Endothelial cell of umbilical vein (primary cell): ENCODE data around the gene UBE2F. TPM values are rescaled to one million over a fixed set of nuclear protein-coding genes. Genes with fewer than 3 reads are reported as not detected.

Experiments
- BruUV-seq: library from RNA; stranded (reverse); fragments of 400-500 nt; replicated peaks from 2 replicates; lab custom pipeline; 2021; lab: Mats Ljungman, UMichigan
- CTCF ChIA-PET: fragments of 300-600, 350-600 bp; sonication (Branson Sonifier 250); formaldehyde crosslinking; loops from one replicate; lab custom pipeline; 2021; ENCODE audit warnings: antibody characterized with exemption, inconsistent platforms; lab: Charles Lee
- POLR2A ChIA-PET: fragments of 300-600, 350-600 bp; sonication (Branson Sonifier 250); formaldehyde crosslinking; loops from one replicate; lab custom pipeline; 2021; ENCODE audit warnings: antibody characterized with exemption, inconsistent platforms; lab: Charles Lee
- DNase-seq: peaks from one replicate; pipeline ENCODE4 v3.0.0-alpha.2; 2011; ENCODE audit warnings: low read depth, low spot score
- FAIRE-seq: peaks from 2 replicates; lab custom pipeline; 2011; peaks lifted over from hg19 to GRCh38; lab: Jason Lieb, UNC
- H2AFZ ChIP-seq: 2 replicates; pipeline ENCODE4 v1.6.0; 2012; ENCODE audit warnings: low read depth, low read length, control low read depth, inconsistent platforms
- H3K27ac ChIP-seq: 2 replicates; pipeline ENCODE4 v1.5.1; 2011; ENCODE audit warnings: low read depth, mild to moderate bottlenecking, control low read depth, low read length, moderate library complexity; ENCODE audit not compliant: insufficient read depth
- H3K27me3 ChIP-seq, 2 experiments: 2 replicates each; pipeline versions ENCODE4 v1.6.0 to v1.6.1; 2011; ENCODE audit warnings: low read length in 2 of 2, mixed read lengths in 1 of 2; ENCODE audit not compliant: control insufficient read depth in 2 of 2, insufficient read depth in 2 of 2
- H3K36me3 ChIP-seq, 2 experiments: 2 replicates in 1 of 2; 3 replicates in 1 of 2; pipeline ENCODE4 v1.5.1; 2011; ENCODE audit warnings: low read length in 2 of 2, mild to moderate bottlenecking in 1 of 2, moderate library complexity in 1 of 2; ENCODE audit not compliant: control insufficient read depth in 2 of 2, insufficient read depth in 2 of 2; ENCODE audit errors: extremely low read depth in 1 of 2
- H3K4me1 ChIP-seq: 3 replicates; pipeline ENCODE4 v1.5.1; 2011; ENCODE audit warnings: mild to moderate bottlenecking, low read length; ENCODE audit not compliant: control insufficient read depth, insufficient read depth; ENCODE audit errors: extremely low read depth
- H3K4me2 ChIP-seq: 2 replicates; pipeline ENCODE4 v1.6.1; 2011; ENCODE audit warnings: low read length, control low read depth, mixed read lengths; ENCODE audit not compliant: insufficient read depth
- H3K4me3 ChIP-seq, 3 experiments: fragments of 200-600 bp in 1 of 3; sonication (generic), shearing (Covaris generic) in 1 of 3; replicated peaks in 1 of 3; 2 replicates each; pipeline ENCODE4 v1.5.1; 2011 to 2016; ENCODE audit warnings: control low read depth in 3 of 3, low read length in 3 of 3, mild to moderate bottlenecking in 2 of 3, inconsistent platforms in 1 of 3, low read depth in 1 of 3, moderate library complexity in 1 of 3; ENCODE audit not compliant: insufficient read depth in 1 of 3
- H3K79me2 ChIP-seq: 2 replicates; pipeline ENCODE4 v1.6.0; 2012; ENCODE audit warnings: low read length, inconsistent platforms; ENCODE audit not compliant: control insufficient read depth, insufficient read depth
- H3K9ac ChIP-seq: replicated peaks from 2 replicates; pipeline ENCODE3; 2011; ENCODE audit warnings: low read length, control low read depth; ENCODE audit not compliant: insufficient read depth; ENCODE audit errors: extremely low read depth
- H3K9me1 ChIP-seq: replicated peaks from 3 replicates; pipeline ENCODE4 v1.6.0; 2011; ENCODE audit warnings: mild to moderate bottlenecking, low read length; ENCODE audit not compliant: control insufficient read depth, insufficient read depth; ENCODE audit errors: extremely low read depth
- H3K9me3 ChIP-seq: replicated peaks from 2 replicates; pipeline ENCODE4 v1.5.1; 2012; ENCODE audit warnings: low read length, inconsistent platforms; ENCODE audit not compliant: control insufficient read depth, insufficient read depth
- H4K20me1 ChIP-seq: replicated peaks from 2 replicates; pipeline ENCODE3; 2011; ENCODE audit warnings: mild to moderate bottlenecking, low read length; ENCODE audit not compliant: control insufficient read depth, insufficient read depth; ENCODE audit errors: extremely low read depth
- EZH2 ChIP-seq: IDR thresholded peaks from 2 replicates; pipeline ENCODE4 v1.6.1; 2012; ENCODE audit warnings: borderline replicate concordance, low read depth, mild to moderate bottlenecking, moderate library complexity, low read length, inconsistent platforms; ENCODE audit not compliant: severe bottlenecking
- FOS ChIP-seq: IDR thresholded peaks from 2 replicates; pipeline ENCODE4 v1.6.1; 2011; ENCODE audit warnings: mild to moderate bottlenecking, low read length, moderate library complexity, borderline replicate concordance; ENCODE audit not compliant: insufficient read depth
- GATA2 ChIP-seq: IDR thresholded peaks from 2 replicates; pipeline ENCODE4 v1.7.0; 2011; ENCODE audit warnings: low read depth, mild to moderate bottlenecking, moderate library complexity, mixed read lengths, low read length; ENCODE audit not compliant: insufficient read length, insufficient read depth
- JUN ChIP-seq: IDR thresholded peaks from 2 replicates; pipeline ENCODE4 v1.6.1; 2011; ENCODE audit warnings: borderline replicate concordance, low read depth; ENCODE audit not compliant: insufficient read length, insufficient read depth
- MYC ChIP-seq: IDR thresholded peaks from one replicate; pipeline ENCODE4 v1.6.1; 2011; ENCODE audit warnings: mild to moderate bottlenecking, low read depth, low read length
- POLR2A ChIP-seq: IDR thresholded peaks from 2 replicates; pipeline ENCODE4 v1.6.1; 2012; ENCODE audit warnings: low read depth, mild to moderate bottlenecking, control low read depth, low read length
- POLR2AphosphoS5 ChIP-seq: IDR thresholded peaks from 2 replicates; pipeline ENCODE4 v1.6.1; 2012; ENCODE audit warnings: low read depth, mild to moderate bottlenecking, control low read depth, low read length, moderate library complexity; ENCODE audit not compliant: insufficient read depth
- dilution Hi-C: fragments of 300-500 bp; cut with MboI; formaldehyde crosslinking; loops from one replicate; pipeline ENCODE4 v1.15.0; 2019; ENCODE audit warnings: low sequenced_read_pairs; ENCODE audit not compliant: extremely low pct_ligation_motif_present
- intact Hi-C: fragments of 100-400 bp; cut with micrococcal nuclease; formaldehyde crosslinking; loops from one replicate; pipeline ENCODE4 v1.10.0; 2022
- polyA plus RNA-seq, 4 experiments: library from polyadenylated mRNA; depleted of rRNA in 3 of 4; stranded (reverse) in 3 of 4; unstranded in 1 of 4; fragments of >200 nt; gene quantifications; 2 replicates each; pipeline versions ENCODE4 v1.2.1 to v1.2.3, GENCODE V29; 2011 to 2012; ENCODE audit warnings: missing spikeins in 1 of 4
- total RNA-seq: library from RNA; stranded (reverse); gene quantifications from 2 replicates; pipeline ENCODE4 v1.2.3, GENCODE V29; 2021
- TF ChIP-seq, protein P1 (sequence below): IDR thresholded peaks from 2 replicates; pipeline ENCODE4 v1.6.1; 2011; ENCODE audit not compliant: insufficient read depth, insufficient read length
- TF ChIP-seq, protein P2 (sequence below), 2 donors: IDR thresholded peaks; 1 replicate in 1 of 2; 2 replicates in 1 of 2; pipeline ENCODE4 v1.5.1; 2011; ENCODE audit warnings: low read length in 2 of 2, mild to moderate bottlenecking in 2 of 2, moderate library complexity in 2 of 2, control low read depth in 1 of 2, inconsistent platforms in 1 of 2, low read depth in 1 of 2; ENCODE audit not compliant: insufficient read depth in 1 of 2; ENCODE audit errors: extremely low read depth in 1 of 2

The UBE2F gene
- total and polyA plus RNA-seq, 2 donors (not counting 3 experiments of a cell fraction or from before 2014, with no cell fraction given), result 42.3 to 45.6 TPM

DNA sequence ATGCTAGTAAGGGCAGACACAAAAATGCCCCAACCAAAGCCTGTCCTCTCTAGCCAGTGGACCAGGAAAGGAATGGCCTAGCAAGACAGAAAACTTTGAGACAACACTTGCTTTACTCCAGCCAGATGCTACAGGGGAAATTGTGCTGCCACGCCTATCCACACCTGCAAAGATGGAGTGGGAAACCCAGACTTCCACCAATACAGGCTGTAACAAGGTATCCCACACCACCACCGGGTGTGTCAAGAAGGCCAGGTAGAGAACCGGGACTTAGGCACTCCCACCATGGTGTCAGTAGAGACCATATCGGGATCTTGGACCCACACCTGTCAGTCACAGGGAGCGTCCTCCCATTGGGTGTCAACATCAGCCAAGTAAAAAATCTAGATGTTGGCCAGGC is 117.1 kb downstream of the UBE2F start:
- Histone ChIP-seq H3K79me2 (no peaks in the 10 kb centered on the region), H3K4me2 (no peak overlapping the region), H3K9ac (no peak overlapping the region), H2AFZ (no peak overlapping the region), H3K4me1 (no peaks in the 10 kb centered on the region), H3K9me1 (no peaks in the 10 kb centered on the region), H3K36me3 (peaks cover 0 to 18% of the 10 kb centered on the region in 2 experiments), H3K27me3 (no peaks in the 10 kb centered on the region), H3K9me3 (no peaks in the 10 kb centered on the region), H4K20me1 (no peaks in the 10 kb centered on the region), H3K27ac (no peak overlapping the region), H3K4me3 (no peak overlapping the region)
- intact Hi-C loops, result no loop called here
- POLR2A ChIA-PET, result no interaction called here
- TF ChIP-seq EZH2 (no peak), FOS (no peak), JUN (no peak), MYC (no peak), GATA2 (no peak), POLR2A (no peak), POLR2AphosphoS5 (no peak)
- TF ChIP-seq, protein P1, sequence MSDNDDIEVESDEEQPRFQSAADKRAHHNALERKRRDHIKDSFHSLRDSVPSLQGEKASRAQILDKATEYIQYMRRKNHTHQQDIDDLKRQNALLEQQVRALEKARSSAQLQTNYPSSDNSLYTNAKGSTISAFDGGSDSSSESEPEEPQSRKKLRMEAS, result no peak
- TF ChIP-seq, protein P2, sequence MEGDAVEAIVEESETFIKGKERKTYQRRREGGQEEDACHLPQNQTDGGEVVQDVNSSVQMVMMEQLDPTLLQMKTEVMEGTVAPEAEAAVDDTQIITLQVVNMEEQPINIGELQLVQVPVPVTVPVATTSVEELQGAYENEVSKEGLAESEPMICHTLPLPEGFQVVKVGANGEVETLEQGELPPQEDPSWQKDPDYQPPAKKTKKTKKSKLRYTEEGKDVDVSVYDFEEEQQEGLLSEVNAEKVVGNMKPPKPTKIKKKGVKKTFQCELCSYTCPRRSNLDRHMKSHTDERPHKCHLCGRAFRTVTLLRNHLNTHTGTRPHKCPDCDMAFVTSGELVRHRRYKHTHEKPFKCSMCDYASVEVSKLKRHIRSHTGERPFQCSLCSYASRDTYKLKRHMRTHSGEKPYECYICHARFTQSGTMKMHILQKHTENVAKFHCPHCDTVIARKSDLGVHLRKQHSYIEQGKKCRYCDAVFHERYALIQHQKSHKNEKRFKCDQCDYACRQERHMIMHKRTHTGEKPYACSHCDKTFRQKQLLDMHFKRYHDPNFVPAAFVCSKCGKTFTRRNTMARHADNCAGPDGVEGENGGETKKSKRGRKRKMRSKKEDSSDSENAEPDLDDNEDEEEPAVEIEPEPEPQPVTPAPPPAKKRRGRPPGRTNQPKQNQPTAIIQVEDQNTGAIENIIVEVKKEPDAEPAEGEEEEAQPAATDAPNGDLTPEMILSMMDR (IDR thresholded peaks at IDR 0.05; ENCODE audit: extremely low read depth in 1 of 2, insufficient read depth in 1 of 2, low read depth in 1 of 2, low read length in 2 of 2), result no peak
- FAIRE-seq (no peak), DNase-seq (no peak)
- dilution Hi-C loops, result no loop called here
- BruUV-seq, result no TSS peak
- CTCF ChIA-PET, result no interaction called here
